ENCODE data around the gene ARID5B.

The ARID5B gene

GRCh38 chr10:62067560-62067959, 166.1 kb downstream of the ARID5B start:
- Histone ChIP-seq H3K4me1 (ENCODE audit: insufficient read depth, low read length) (no peaks in the 10 kb centered on the region), H3K36me3 (ENCODE audit: insufficient read depth, low read length) (no peaks in the 10 kb centered on the region), H3K4me2 (ENCODE audit: insufficient read depth, low read length) (no peak overlapping the region), H3K9ac (ENCODE audit: low read depth, low read length) (no peak overlapping the region), H4K20me1 (ENCODE audit: insufficient read depth, low read length) (no peaks in the 10 kb centered on the region), H3K79me2 (ENCODE audit: insufficient read depth, low read length) (no peaks in the 10 kb centered on the region), H3K27ac (ENCODE audit: low read length) (no peak overlapping the region), H3K27me3 (ENCODE audit: insufficient read depth, low read length, poor library complexity) (no peaks in the 10 kb centered on the region), H3K4me3 (ENCODE audit: low read depth in 1 of 2, low read length in 2 of 2) (no peak overlapping the region), H3K9me3 (ENCODE audit: insufficient read depth, low read length, severe bottlenecking) (no peaks in the 10 kb centered on the region), H2AFZ (ENCODE audit: low read depth, low read length) (no peak overlapping the region)
- DNase-seq (no peak), ATAC-seq (ENCODE audit: insufficient read depth, low read depth) (no peak)
- no peak for TF ChIP-seq EZH2 (IDR thresholded peaks at IDR 0.05; ENCODE audit: borderline replicate concordance, low read depth, low read length, severe bottlenecking)
- TF ChIP-seq CTCF (IDR thresholded peaks at IDR 0.05; ENCODE audit: borderline replicate concordance, extremely low read depth, low read length, poor library complexity, severe bottlenecking): no peak

GRCh38 chr10:62068464-62068863, 167.0 kb downstream of the ARID5B start:
- H3K27me3 ChIP-seq (ENCODE audit: insufficient read depth, low read length, poor library complexity): no peaks in the 10 kb centered on the region
- no peaks in the 10 kb centered on the region for H3K79me2 ChIP-seq (ENCODE audit: insufficient read depth, low read length)
- ATAC-seq (ENCODE audit: insufficient read depth, low read depth) (no peak), DNase-seq (no peak)
- no peaks in the 10 kb centered on the region for H3K9me3 ChIP-seq (ENCODE audit: insufficient read depth, low read length, severe bottlenecking)
- H3K9ac ChIP-seq (ENCODE audit: low read depth, low read length): no peak overlapping the region
- no peaks in the 10 kb centered on the region for H4K20me1 ChIP-seq (ENCODE audit: insufficient read depth, low read length)
- H3K4me1 ChIP-seq (ENCODE audit: insufficient read depth, low read length): no peaks in the 10 kb centered on the region
- H3K4me3 ChIP-seq (ENCODE audit: low read depth in 1 of 2, low read length in 2 of 2): no peak overlapping the region
- TF ChIP-seq CTCF (IDR thresholded peaks at IDR 0.05; ENCODE audit: borderline replicate concordance, extremely low read depth, low read length, poor library complexity, severe bottlenecking) (no peak), EZH2 (IDR thresholded peaks at IDR 0.05; ENCODE audit: borderline replicate concordance, low read depth, low read length, severe bottlenecking) (no peak)
- no peak overlapping the region for H2AFZ ChIP-seq (ENCODE audit: low read depth, low read length)
- H3K4me2 ChIP-seq (ENCODE audit: insufficient read depth, low read length): no peak overlapping the region
- H3K27ac ChIP-seq (ENCODE audit: low read length): no peak overlapping the region
- H3K36me3 ChIP-seq (ENCODE audit: insufficient read depth, low read length): no peaks in the 10 kb centered on the region

- TF ChIP-seq CTCF (IDR thresholded peaks at IDR 0.05; ENCODE audit: borderline replicate concordance, extremely low read depth, low read length, poor library complexity, severe bottlenecking): no peak
- TF ChIP-seq EZH2 (IDR thresholded peaks at IDR 0.05; ENCODE audit: borderline replicate concordance, low read depth, low read length, severe bottlenecking): no peak
- no peaks in the 10 kb centered on the region for H3K4me1 ChIP-seq (ENCODE audit: insufficient read depth, low read length)
Observed at GRCh38 chr10:62069452-62070178, 168.1 kb downstream of the ARID5B start.

More at GRCh38 chr10:62069452-62070178, 168.1 kb downstream of the ARID5B start:
- Histone ChIP-seq H3K9ac (ENCODE audit: low read depth, low read length) (no peak overlapping the region), H3K27ac (ENCODE audit: low read length) (no peak overlapping the region), H4K20me1 (ENCODE audit: insufficient read depth, low read length) (no peaks in the 10 kb centered on the region), H3K27me3 (ENCODE audit: insufficient read depth, low read length, poor library complexity) (no peaks in the 10 kb centered on the region), H3K9me3 (ENCODE audit: insufficient read depth, low read length, severe bottlenecking) (no peaks in the 10 kb centered on the region), H3K79me2 (ENCODE audit: insufficient read depth, low read length) (no peaks in the 10 kb centered on the region), H3K4me2 (ENCODE audit: insufficient read depth, low read length) (no peak overlapping the region), H3K36me3 (ENCODE audit: insufficient read depth, low read length) (no peaks in the 10 kb centered on the region), H2AFZ (ENCODE audit: low read depth, low read length) (no peak overlapping the region), H3K4me3 (ENCODE audit: low read depth in 1 of 2, low read length in 2 of 2) (no peak overlapping the region)
- DNase-seq (no peak), ATAC-seq (ENCODE audit: insufficient read depth, low read depth) (no peak)
